HG02798 (cell line): ENCODE measurements around the gene ERN1.
A peak's percentile ranks its signal among the peaks of the same experiment; 100 is the strongest.

Source experiments
- ATAC-seq: cut with Tn5 transposase; IDR thresholded peaks from one replicate; pipeline ENCODE4 v1.9.1; 2021; ENCODE audit warnings: mild to moderate bottlenecking; ENCODE audit not compliant: unreplicated experiment, poor library complexity

ERN1 gene

GRCh38 chr17:64067657-64068056, 62.3 kb downstream of the ERN1 start:
- no peak for ATAC-seq

- no peak for ATAC-seq
Measured at GRCh38 chr17:64066716-64067115, 63.2 kb downstream of the ERN1 start.

- ATAC-seq, result no peak
Measured at GRCh38 chr17:64065161-64065560, 64.8 kb downstream of the ERN1 start.

GRCh38 chr17:64064331-64064730, 65.6 kb downstream of the ERN1 start:
- ATAC-seq, result no peak

GRCh38 chr17:64063766-64064224, 66.1 kb downstream of the ERN1 start:
- ATAC-seq, result no peak

- ATAC-seq, result no peak
Measured at GRCh38 chr17:64063088-64063487, 66.9 kb downstream of the ERN1 start.

GRCh38 chr17:64061178-64061898, 68.6 kb downstream of the ERN1 start:
- peak; percentile 50 for ATAC-seq

- ATAC-seq, result no peak
Measured at GRCh38 chr17:64060331-64060730, 69.6 kb downstream of the ERN1 start.

- ATAC-seq, result no peak
Measured at GRCh38 chr17:64059756-64060155, 70.2 kb downstream of the ERN1 start.

GRCh38 chr17:64058621-64059020, 71.3 kb downstream of the ERN1 start:
- no peak for ATAC-seq

- ATAC-seq, result no peak
Measured at GRCh38 chr17:64057701-64058263, 72.2 kb downstream of the ERN1 start.

GRCh38 chr17:64056269-64057005, 73.5 kb downstream of the ERN1 start:
- peak; percentile 78 for ATAC-seq

GRCh38 chr17:64055183-64056142, 74.5 kb downstream of the ERN1 start:
- no peak for ATAC-seq

GRCh38 chr17:64054304-64054703, 75.6 kb downstream of the ERN1 start:
- ATAC-seq, result no peak

- no peak for ATAC-seq
Measured at GRCh38 chr17:64053101-64053500, 76.8 kb downstream of the ERN1 start.

GRCh38 chr17:64051153-64051552, 78.8 kb downstream of the ERN1 start:
- ATAC-seq, result no peak

GRCh38 chr17:64048805-64049204, 81.1 kb downstream of the ERN1 start:
- no peak for ATAC-seq

GRCh38 chr17:64045176-64045575, 84.8 kb downstream of the ERN1 start:
- no peak for ATAC-seq

- ATAC-seq, result no peak
Measured at GRCh38 chr17:64042700-64043485, 87.1 kb downstream of the ERN1 start.

GRCh38 chr17:64041912-64042311, 88.0 kb downstream of the ERN1 start:
- ATAC-seq, result no peak
